ENCODE measurements around the gene FBXO28. TPM values are rescaled to one million over a fixed set of nuclear protein-coding genes. Genes with fewer than 3 reads are reported as not detected.

FBXO28 gene
- total and polyA plus RNA-seq, 2 donors (not counting 3 experiments of a cell fraction or from before 2014, with no cell fraction given) = 8.9 to 32.6 TPM

DNA sequence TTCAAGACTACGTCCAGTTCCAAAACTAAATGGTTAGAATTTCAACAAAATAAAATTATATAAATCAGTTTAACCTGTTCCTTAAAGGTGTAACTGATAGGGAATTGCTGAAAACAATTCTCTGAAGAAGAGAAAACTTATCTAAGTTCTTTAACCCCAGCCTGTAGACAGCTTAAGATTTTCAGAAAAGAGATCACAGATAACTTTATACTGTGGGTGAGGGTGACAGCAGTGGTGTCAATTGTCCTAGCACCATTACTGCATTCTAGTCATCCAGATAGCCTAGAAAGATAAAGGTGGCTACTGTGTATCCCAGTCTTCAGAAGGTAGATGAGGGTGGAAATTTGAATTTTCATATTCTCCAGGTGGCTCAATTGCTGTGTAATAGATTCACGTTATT is 49.4 kb downstream of the FBXO28 start:
- ChIA-PET POLR2A (no interaction called here), CTCF (interaction anchor here (0.9 to 1.4 kb wide), 2 partner anchors 10 to 17 kb away, joined by 3 to 4 read pairs; no protein-coding TSS in a partner anchor)
- Histone ChIP-seq H3K9ac (replicated peaks; ENCODE audit: extremely low read depth, insufficient read depth, low read length) (no peak overlapping the region), H3K4me2 (ENCODE audit: insufficient read depth, low read length) (no peak overlapping the region), H3K27me3 (ENCODE audit: control insufficient read depth in 2 of 2, insufficient read depth in 2 of 2, low read length in 2 of 2) (no peaks in the 10 kb centered on the region), H3K27ac (ENCODE audit: insufficient read depth, low read depth, low read length) (no peak overlapping the region), H3K79me2 (ENCODE audit: control insufficient read depth, insufficient read depth, low read length) (no peaks in the 10 kb centered on the region), H3K36me3 (ENCODE audit: control insufficient read depth in 2 of 2, extremely low read depth in 1 of 2, insufficient read depth in 2 of 2, low read length in 2 of 2) (peaks cover 3 to 7% of the 10 kb centered on the region in 2 experiments), H2AFZ (ENCODE audit: low read depth, low read length) (no peak overlapping the region), H3K9me1 (replicated peaks; ENCODE audit: control insufficient read depth, extremely low read depth, insufficient read depth, low read length) (no peaks in the 10 kb centered on the region), H4K20me1 (replicated peaks; ENCODE audit: control insufficient read depth, extremely low read depth, insufficient read depth, low read length) (no peaks in the 10 kb centered on the region), H3K9me3 (replicated peaks; ENCODE audit: control insufficient read depth, insufficient read depth, low read length) (no peaks in the 10 kb centered on the region), H3K4me1 (ENCODE audit: control insufficient read depth, extremely low read depth, insufficient read depth, low read length) (peaks cover 3% of the 10 kb centered on the region), H3K4me3 (replicated peaks in 1 of 3; ENCODE audit: insufficient read depth in 1 of 3, low read depth in 1 of 3, low read length in 3 of 3) (no peak overlapping the region)
- TF ChIP-seq POLR2A (IDR thresholded peaks at IDR 0.05; ENCODE audit: low read depth, low read length) = no peak
- TF ChIP-seq, protein P1, sequence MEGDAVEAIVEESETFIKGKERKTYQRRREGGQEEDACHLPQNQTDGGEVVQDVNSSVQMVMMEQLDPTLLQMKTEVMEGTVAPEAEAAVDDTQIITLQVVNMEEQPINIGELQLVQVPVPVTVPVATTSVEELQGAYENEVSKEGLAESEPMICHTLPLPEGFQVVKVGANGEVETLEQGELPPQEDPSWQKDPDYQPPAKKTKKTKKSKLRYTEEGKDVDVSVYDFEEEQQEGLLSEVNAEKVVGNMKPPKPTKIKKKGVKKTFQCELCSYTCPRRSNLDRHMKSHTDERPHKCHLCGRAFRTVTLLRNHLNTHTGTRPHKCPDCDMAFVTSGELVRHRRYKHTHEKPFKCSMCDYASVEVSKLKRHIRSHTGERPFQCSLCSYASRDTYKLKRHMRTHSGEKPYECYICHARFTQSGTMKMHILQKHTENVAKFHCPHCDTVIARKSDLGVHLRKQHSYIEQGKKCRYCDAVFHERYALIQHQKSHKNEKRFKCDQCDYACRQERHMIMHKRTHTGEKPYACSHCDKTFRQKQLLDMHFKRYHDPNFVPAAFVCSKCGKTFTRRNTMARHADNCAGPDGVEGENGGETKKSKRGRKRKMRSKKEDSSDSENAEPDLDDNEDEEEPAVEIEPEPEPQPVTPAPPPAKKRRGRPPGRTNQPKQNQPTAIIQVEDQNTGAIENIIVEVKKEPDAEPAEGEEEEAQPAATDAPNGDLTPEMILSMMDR (IDR thresholded peaks at IDR 0.05; ENCODE audit: extremely low read depth in 1 of 2, insufficient read depth in 1 of 2, low read depth in 1 of 2, low read length in 2 of 2) = no peak
- TF ChIP-seq EZH2 (IDR thresholded peaks at IDR 0.05; ENCODE audit: borderline replicate concordance, low read depth, low read length, severe bottlenecking) = no peak
- no peak for TF ChIP-seq MYC (IDR thresholded peaks at IDR 0.05; ENCODE audit: low read depth, low read length)
- no peak for TF ChIP-seq GATA2 (IDR thresholded peaks at IDR 0.05; ENCODE audit: insufficient read depth, insufficient read length, low read depth, low read length)
- TF ChIP-seq POLR2AphosphoS5 (IDR thresholded peaks at IDR 0.05; ENCODE audit: insufficient read depth, low read depth, low read length) = no peak
- no peak for TF ChIP-seq FOS (IDR thresholded peaks at IDR 0.05; ENCODE audit: borderline replicate concordance, insufficient read depth, low read length)
- no peak for TF ChIP-seq JUN (IDR thresholded peaks at IDR 0.05; ENCODE audit: borderline replicate concordance, insufficient read depth, insufficient read length, low read depth)
- TF ChIP-seq, protein P2, sequence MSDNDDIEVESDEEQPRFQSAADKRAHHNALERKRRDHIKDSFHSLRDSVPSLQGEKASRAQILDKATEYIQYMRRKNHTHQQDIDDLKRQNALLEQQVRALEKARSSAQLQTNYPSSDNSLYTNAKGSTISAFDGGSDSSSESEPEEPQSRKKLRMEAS (IDR thresholded peaks at IDR 0.05; ENCODE audit: insufficient read depth, insufficient read length) = no peak
- BruUV-seq (replicated peaks) = no TSS peak
- dilution Hi-C loops (cut with MboI; ENCODE audit: extremely low pct_ligation_motif_present, low sequenced_read_pairs) (no loop called here), intact Hi-C loops (cut with micrococcal nuclease) (no loop called here)
- DNase-seq (ENCODE audit: low read depth, low spot score) = no peak
- no peak for FAIRE-seq

Measured in endothelial cell of umbilical vein (primary cell).